GM12878 (cell line): Measurements from ENCODE around the gene STK35.

Experiments
- CEBPB ChIP-seq, 2 experiments: fragments of 150-350 bp in 1 of 2; IDR thresholded peaks; 2 replicates each; pipeline ENCODE4 v1.6.1; 2012 to 2014; ENCODE audit warnings: low read depth in 2 of 2, low read length in 2 of 2, borderline replicate concordance in 1 of 2, inconsistent platforms in 1 of 2
- CHD2 ChIP-seq: IDR thresholded peaks from 2 replicates; pipeline ENCODE4 v1.6.1; 2011; ENCODE audit warnings: low read depth, low read length, improper control_type of control experiment, borderline replicate concordance
- CTCF ChIP-seq, 3 experiments: IDR thresholded peaks in 2 of 3; conservative IDR thresholded peaks in 1 of 3; 2 replicates each; pipeline ENCODE4 v1.5.1; 2011; ENCODE audit warnings: low read depth in 3 of 3, low read length in 3 of 3, mild to moderate bottlenecking in 3 of 3, control low read depth in 2 of 3, moderate library complexity in 2 of 3, inconsistent platforms in 1 of 3, mixed read lengths in 1 of 3; ENCODE audit not compliant: control insufficient read depth in 2 of 3, insufficient read depth in 1 of 3; ENCODE audit errors: extremely low read depth in 1 of 3
- HDAC6 ChIP-seq: fragments of 200-600 bp; sonication (generic); IDR thresholded peaks from one replicate; pipeline ENCODE4 v1.8.0; 2017; ENCODE audit warnings: antibody characterized with exemption; ENCODE audit not compliant: unreplicated experiment
- IRF3 ChIP-seq: fragments of 450-650 bp; IDR thresholded peaks from 2 replicates; pipeline ENCODE4 v1.6.1; 2014; ENCODE audit warnings: mild to moderate bottlenecking
- PML ChIP-seq: IDR thresholded peaks from 2 replicates; pipeline ENCODE4 v1.6.1; 2012; ENCODE audit warnings: low read length, inconsistent platforms
- POLR2AphosphoS2 ChIP-seq: IDR thresholded peaks from 2 replicates; pipeline ENCODE4 v1.6.1; 2011; ENCODE audit warnings: low read depth, mild to moderate bottlenecking, low read length, improper control_type of control experiment, moderate library complexity
- POLR2AphosphoS5 ChIP-seq: IDR thresholded peaks from 2 replicates; pipeline ENCODE4 v1.6.1; 2011; ENCODE audit warnings: mild to moderate bottlenecking, low read length, inconsistent platforms
- RBBP5 ChIP-seq: fragments of 200-600 bp; sonication (generic); conservative IDR thresholded peaks from 2 replicates; pipeline ENCODE4 v1.6.1; 2016
- USF2 ChIP-seq: IDR thresholded peaks from 2 replicates; pipeline ENCODE4 v1.6.1; 2011; ENCODE audit warnings: low read depth, low read length, improper control_type of control experiment, borderline replicate concordance
- TF ChIP-seq, protein P1 (sequence below): IDR thresholded peaks from 2 replicates; pipeline ENCODE4 v1.6.1; 2012; ENCODE audit warnings: mild to moderate bottlenecking, low read depth, low read length
- TF ChIP-seq, protein P2 (sequence below): fragments of 450-650 bp; IDR thresholded peaks from 2 replicates; pipeline ENCODE4 v1.6.1; 2017; ENCODE audit warnings: mild to moderate bottlenecking

DNA sequence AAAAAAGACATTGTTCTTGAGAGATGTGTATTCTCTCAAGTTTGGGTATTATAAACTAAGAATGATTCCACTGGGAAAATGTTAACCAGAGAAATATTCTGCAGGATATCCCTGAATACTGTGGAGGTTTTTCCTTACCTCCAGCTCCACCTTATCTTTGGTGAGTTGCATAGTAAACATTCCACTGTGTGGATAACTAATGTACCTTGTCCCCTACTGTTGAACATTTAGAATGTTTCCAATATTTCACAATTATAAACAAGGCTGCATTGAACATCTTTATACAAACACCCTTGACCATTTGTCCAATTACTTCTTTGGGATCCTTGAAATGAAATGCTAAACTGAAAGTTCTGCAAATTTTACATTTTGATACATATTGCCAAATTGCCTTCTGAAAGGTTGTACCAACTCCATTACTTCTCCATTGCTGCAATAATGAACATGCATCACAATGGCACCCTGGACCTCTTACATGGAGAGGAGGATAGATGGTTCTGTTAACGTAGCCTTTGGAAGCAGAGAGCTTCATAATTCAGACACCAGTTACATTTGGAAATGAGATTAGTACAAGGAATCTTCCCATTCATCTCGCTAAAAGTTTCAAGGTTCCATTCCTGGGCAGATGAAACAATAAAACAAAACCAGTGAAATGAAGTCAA, 35.0 kb upstream of the STK35 start:
- TF ChIP-seq CTCF (IDR thresholded peaks at IDR 0.05 in 2 of 3, conservative IDR thresholded peaks at IDR 0.05 in 1 of 3; ENCODE audit: control insufficient read depth in 2 of 3, extremely low read depth in 1 of 3, insufficient read depth in 1 of 3, low read depth in 3 of 3, low read length in 3 of 3): no peak
- TF ChIP-seq USF2: no peak
- TF ChIP-seq PML: no peak
- TF ChIP-seq POLR2AphosphoS2: no peak
- TF ChIP-seq, protein P1, sequence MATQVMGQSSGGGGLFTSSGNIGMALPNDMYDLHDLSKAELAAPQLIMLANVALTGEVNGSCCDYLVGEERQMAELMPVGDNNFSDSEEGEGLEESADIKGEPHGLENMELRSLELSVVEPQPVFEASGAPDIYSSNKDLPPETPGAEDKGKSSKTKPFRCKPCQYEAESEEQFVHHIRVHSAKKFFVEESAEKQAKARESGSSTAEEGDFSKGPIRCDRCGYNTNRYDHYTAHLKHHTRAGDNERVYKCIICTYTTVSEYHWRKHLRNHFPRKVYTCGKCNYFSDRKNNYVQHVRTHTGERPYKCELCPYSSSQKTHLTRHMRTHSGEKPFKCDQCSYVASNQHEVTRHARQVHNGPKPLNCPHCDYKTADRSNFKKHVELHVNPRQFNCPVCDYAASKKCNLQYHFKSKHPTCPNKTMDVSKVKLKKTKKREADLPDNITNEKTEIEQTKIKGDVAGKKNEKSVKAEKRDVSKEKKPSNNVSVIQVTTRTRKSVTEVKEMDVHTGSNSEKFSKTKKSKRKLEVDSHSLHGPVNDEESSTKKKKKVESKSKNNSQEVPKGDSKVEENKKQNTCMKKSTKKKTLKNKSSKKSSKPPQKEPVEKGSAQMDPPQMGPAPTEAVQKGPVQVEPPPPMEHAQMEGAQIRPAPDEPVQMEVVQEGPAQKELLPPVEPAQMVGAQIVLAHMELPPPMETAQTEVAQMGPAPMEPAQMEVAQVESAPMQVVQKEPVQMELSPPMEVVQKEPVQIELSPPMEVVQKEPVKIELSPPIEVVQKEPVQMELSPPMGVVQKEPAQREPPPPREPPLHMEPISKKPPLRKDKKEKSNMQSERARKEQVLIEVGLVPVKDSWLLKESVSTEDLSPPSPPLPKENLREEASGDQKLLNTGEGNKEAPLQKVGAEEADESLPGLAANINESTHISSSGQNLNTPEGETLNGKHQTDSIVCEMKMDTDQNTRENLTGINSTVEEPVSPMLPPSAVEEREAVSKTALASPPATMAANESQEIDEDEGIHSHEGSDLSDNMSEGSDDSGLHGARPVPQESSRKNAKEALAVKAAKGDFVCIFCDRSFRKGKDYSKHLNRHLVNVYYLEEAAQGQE: no peak
- TF ChIP-seq, protein P2, sequence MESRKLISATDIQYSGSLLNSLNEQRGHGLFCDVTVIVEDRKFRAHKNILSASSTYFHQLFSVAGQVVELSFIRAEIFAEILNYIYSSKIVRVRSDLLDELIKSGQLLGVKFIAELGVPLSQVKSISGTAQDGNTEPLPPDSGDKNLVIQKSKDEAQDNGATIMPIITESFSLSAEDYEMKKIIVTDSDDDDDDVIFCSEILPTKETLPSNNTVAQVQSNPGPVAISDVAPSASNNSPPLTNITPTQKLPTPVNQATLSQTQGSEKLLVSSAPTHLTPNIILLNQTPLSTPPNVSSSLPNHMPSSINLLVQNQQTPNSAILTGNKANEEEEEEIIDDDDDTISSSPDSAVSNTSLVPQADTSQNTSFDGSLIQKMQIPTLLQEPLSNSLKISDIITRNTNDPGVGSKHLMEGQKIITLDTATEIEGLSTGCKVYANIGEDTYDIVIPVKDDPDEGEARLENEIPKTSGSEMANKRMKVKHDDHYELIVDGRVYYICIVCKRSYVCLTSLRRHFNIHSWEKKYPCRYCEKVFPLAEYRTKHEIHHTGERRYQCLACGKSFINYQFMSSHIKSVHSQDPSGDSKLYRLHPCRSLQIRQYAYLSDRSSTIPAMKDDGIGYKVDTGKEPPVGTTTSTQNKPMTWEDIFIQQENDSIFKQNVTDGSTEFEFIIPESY: no peak
- no peak for TF ChIP-seq IRF3
- TF ChIP-seq RBBP5: no peak
- TF ChIP-seq CHD2: no peak
- no peak for TF ChIP-seq CEBPB (IDR thresholded peaks at IDR 0.05; ENCODE audit: borderline replicate concordance in 1 of 2, low read depth in 2 of 2, low read length in 2 of 2)
- TF ChIP-seq HDAC6: no peak
- no peak for TF ChIP-seq POLR2AphosphoS5
